HFFc6 (cell line): ENCODE data around the gene FARS2. TPM values are rescaled to one million over a fixed set of nuclear protein-coding genes. Genes with fewer than 3 reads are reported as not detected.

ENCODE experiments used
- DNase-seq: peaks from one replicate; pipeline ENCODE4 v3.0.0-alpha.2; 2018
- H3K27ac Mint-ChIP-seq: 2 replicates; pipeline ENCODE4 v1.8.0; 2020; ENCODE audit warnings: mild to moderate bottlenecking, mixed read lengths
- H3K27me3 Mint-ChIP-seq: 2 replicates; pipeline ENCODE4 v1.8.0; 2021; ENCODE audit warnings: mild to moderate bottlenecking, moderate library complexity, mixed read lengths; ENCODE audit not compliant: insufficient read depth
- H3K36me3 Mint-ChIP-seq: 2 replicates; pipeline ENCODE4 v1.8.0; 2021; ENCODE audit warnings: low read depth, mixed read lengths
- H3K4me1 Mint-ChIP-seq: 2 replicates; pipeline ENCODE4 v1.8.0; 2020; ENCODE audit warnings: low read depth, mixed read lengths
- H3K4me3 Mint-ChIP-seq: 2 replicates; pipeline ENCODE4 v1.8.0; 2020; ENCODE audit warnings: mild to moderate bottlenecking, moderate library complexity, mixed read lengths
- H3K9me3 Mint-ChIP-seq: 2 replicates; pipeline ENCODE4 v1.8.0; 2020; ENCODE audit warnings: mild to moderate bottlenecking, mixed read lengths
- total RNA-seq, 6 experiments: library from RNA; stranded (reverse); fragmentation: NEBNext Ultra II Directional; extraction: Animal tissue kit (Norgen Biotek cat#: 25700); gene quantifications; 2 replicates in 1 of 6; 3 replicates in 5 of 6; pipeline ENCODE4 v1.2.3, GENCODE V29; 2021
- TF ChIP-seq, protein P1 (sequence below): fragments of 200-600 bp; sonication (generic); IDR thresholded peaks from 2 replicates; pipeline ENCODE4 v1.5.0; 2021; ENCODE audit warnings: antibody characterized with exemption, mild to moderate bottlenecking

Gene FARS2
- total RNA-seq, 6 experiments from 2014 or later, result 11.5 to 16.4 (median 13.1) TPM

DNA sequence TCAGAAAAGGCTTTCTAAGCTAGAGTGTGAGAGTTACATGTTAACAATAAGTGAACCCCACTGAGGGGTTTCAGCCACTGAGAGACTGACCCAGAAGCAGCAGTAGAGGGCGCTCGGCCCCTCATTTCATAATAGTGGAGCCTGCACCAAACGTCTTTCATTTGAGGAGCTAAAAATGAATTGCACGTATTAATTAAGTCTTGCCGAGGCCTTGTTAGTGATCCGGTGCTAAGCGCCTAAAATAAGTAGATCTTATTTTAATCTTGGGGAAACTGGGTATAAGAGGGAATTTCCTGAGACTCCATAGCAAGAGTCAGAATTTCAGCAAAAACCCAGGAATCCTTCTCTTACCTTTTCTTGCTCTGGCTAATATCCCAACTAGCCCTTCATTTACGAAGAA, 209.7 kb downstream of the FARS2 start:
- peak; percentile 47 for DNase-seq
- Mint-ChIP-seq H3K9me3 (no peaks in the 10 kb centered on the region), H3K4me3 (no peak overlapping the region), H3K27ac (no peak overlapping the region), H3K27me3 (no peaks in the 10 kb centered on the region), H3K4me1 (peaks cover 36% of the 10 kb centered on the region), H3K36me3 (no peaks in the 10 kb centered on the region)
- TF ChIP-seq, protein P1, sequence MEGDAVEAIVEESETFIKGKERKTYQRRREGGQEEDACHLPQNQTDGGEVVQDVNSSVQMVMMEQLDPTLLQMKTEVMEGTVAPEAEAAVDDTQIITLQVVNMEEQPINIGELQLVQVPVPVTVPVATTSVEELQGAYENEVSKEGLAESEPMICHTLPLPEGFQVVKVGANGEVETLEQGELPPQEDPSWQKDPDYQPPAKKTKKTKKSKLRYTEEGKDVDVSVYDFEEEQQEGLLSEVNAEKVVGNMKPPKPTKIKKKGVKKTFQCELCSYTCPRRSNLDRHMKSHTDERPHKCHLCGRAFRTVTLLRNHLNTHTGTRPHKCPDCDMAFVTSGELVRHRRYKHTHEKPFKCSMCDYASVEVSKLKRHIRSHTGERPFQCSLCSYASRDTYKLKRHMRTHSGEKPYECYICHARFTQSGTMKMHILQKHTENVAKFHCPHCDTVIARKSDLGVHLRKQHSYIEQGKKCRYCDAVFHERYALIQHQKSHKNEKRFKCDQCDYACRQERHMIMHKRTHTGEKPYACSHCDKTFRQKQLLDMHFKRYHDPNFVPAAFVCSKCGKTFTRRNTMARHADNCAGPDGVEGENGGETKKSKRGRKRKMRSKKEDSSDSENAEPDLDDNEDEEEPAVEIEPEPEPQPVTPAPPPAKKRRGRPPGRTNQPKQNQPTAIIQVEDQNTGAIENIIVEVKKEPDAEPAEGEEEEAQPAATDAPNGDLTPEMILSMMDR, result peak; percentile 93

DNA sequence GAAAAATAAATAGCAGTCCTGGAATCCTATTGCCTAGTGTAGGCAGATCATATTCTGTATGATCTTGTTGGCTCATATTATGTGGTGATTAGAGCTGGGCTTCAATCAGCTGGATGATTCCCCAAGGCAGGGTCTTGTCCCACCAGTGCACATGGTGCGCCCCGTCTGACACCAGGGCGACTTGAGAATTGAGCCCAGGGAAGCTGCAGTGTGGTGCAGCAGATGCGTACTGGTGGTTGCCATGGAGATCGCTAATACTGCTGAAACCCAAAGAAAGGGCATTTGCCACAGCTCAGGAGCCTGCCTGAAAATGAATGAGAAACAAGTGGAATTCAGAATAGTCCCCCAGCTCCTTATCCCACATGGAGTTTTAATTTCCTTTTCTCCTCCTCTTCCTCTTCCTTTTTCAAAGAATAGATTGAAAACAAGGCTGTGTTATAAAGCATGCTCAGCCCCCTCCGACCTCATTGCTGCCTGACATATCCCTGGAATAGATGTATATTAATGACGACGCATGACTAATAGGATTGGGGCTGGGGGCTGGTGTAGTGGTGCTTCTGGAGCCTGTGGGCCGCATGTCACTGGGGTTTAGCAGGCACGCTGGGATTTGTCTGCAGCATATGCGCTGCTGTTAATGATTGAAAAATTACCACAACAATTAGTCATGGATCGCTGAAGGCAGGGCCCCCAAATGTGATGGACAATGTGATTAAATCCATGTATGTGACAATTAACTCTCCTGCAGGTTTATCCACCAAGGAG, 210.5 kb downstream of the FARS2 start:
- H3K27ac Mint-ChIP-seq, result no peak overlapping the region
- TF ChIP-seq, protein P1, result no peak

DNA sequence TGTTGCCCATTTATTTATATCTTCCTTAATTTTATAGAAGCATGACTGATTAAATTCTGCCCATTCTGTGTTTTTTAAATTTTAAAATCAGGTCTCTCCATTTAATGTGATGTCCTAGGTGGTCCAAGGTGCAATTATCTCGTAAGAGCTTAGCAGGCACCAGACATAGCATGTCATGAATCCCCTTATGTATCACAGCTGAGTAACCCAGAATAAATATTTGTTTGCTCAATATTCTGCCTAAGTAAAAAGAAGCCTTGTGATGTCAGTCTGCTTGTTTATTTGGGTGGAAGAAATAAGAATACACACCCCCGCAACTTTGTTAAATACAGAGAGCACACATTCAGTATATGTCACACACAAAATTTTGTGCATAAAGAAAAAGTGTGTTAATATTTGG, 211.3 kb downstream of the FARS2 start:
- peaks cover 22% of the 10 kb centered on the region for H3K4me1 Mint-ChIP-seq
- no peaks in the 10 kb centered on the region for H3K27me3 Mint-ChIP-seq
- TF ChIP-seq, protein P1, result no peak
- no peak overlapping the region for H3K27ac Mint-ChIP-seq
- H3K36me3 Mint-ChIP-seq, result no peaks in the 10 kb centered on the region
- H3K9me3 Mint-ChIP-seq, result no peaks in the 10 kb centered on the region
- no peak overlapping the region for H3K4me3 Mint-ChIP-seq
- DNase-seq, result no peak

More for the DNA sequence above, 210.5 kb downstream of the FARS2 start:
- Mint-ChIP-seq H3K36me3 (no peaks in the 10 kb centered on the region), H3K4me3 (no peak overlapping the region), H3K27me3 (no peaks in the 10 kb centered on the region), H3K9me3 (no peaks in the 10 kb centered on the region), H3K4me1 (peaks cover 29% of the 10 kb centered on the region)
- DNase-seq, result no peak

DNA sequence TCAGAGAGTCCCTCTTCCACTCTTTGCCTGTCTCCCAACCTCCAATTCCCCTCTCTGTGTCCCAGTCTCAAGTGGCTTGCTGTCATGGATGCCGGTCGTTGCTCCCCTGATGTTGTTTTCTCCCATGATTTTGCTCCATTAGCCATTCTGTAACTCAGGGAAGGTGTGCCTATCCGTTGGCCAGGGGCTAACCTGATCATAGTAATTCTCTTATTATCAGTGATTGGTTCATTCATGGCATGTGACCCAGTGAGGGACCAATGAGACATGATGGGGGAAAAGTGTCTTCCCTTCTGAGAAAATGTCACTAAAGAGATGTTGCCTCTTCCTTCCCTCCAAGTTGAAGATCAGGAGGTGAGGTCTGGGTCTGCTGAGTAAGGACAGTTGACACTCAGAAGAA, 214.5 kb downstream of the FARS2 start:
- Mint-ChIP-seq H3K36me3 (no peaks in the 10 kb centered on the region), H3K4me3 (no peak overlapping the region), H3K4me1 (no peaks in the 10 kb centered on the region; the same call in 1 of the 2 replicates), H3K27me3 (0 out of 2 replicates have a peak, but pooled peaks cover 2% of the 10 kb centered on the region), H3K27ac (no peak overlapping the region), H3K9me3 (no peaks in the 10 kb centered on the region)
- no peak for DNase-seq
- TF ChIP-seq, protein P1, result no peak

DNA sequence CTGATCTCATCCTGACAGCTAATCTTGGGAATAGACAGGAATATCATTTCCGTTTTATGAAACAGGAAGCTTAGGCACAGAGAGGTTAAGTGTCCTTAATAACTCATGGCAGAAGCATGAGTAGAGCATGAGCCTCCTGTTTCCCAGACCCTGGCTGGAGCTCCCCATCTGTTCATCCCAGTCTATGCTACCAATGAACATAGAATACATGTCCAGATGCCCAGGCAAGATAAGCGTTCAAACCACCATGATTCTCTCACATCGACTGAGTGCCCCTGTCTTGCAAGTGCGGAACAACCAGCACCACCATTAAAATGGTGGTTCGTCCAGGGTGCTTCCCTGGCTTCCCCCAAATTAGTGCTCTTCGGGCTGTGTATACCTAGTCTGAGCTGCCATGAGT, 217.1 kb downstream of the FARS2 start:
- no peaks in the 10 kb centered on the region for H3K9me3 Mint-ChIP-seq
- DNase-seq, result no peak
- H3K27me3 Mint-ChIP-seq, result 0 out of 2 replicates have a peak, but pooled peaks cover 2% of the 10 kb centered on the region
- TF ChIP-seq, protein P1, result no peak
- no peaks in the 10 kb centered on the region; the same call in 1 of the 2 replicates for H3K4me1 Mint-ChIP-seq
- H3K36me3 Mint-ChIP-seq, result no peaks in the 10 kb centered on the region
- H3K4me3 Mint-ChIP-seq, result no peak overlapping the region
- no peak overlapping the region for H3K27ac Mint-ChIP-seq
